Uterine smooth muscle cell (primary cell): ENCODE results near the gene ZNF844. TPM values are rescaled to one million over a fixed set of nuclear protein-coding genes. Genes with fewer than 3 reads are reported as not detected.

Source experiments
- total RNA-seq: library from RNA; depleted of rRNA; stranded (reverse); fragments of >200 nt; gene quantifications from 2 replicates; pipeline ENCODE4 v1.2.3, GENCODE V29; 2014

The ZNF844 gene
- total RNA-seq = 6.3 and 13.2 TPM in 2 replicates

GRCh38 chr19:12064590-12065538, at the start of gene ZNF844:
ZNF844 (plus strand) TSS chr19:12064731; CDS start chr19:12064874, 143 bp downstream.

GRCh38 chr19:12035220-12036172, 29.0 kb upstream of the ZNF844 start, which contains the start of gene ZNF433:
ZNF433 (minus strand) TSS chr19:12035679; CDS start chr19:12035539, 140 bp downstream.

GRCh38 chr19:12052497-12053169, 11.9 kb upstream of the ZNF844 start, which contains the start of gene ZNF878:
ZNF878 (minus strand) TSS chr19:12052961; CDS start chr19:12052801, 160 bp downstream.

Other genes with a start within 250 kb of the ZNF844 start
- gene ZNF439, start 216.0 kb upstream of the ZNF844 start, total RNA-seq = 6.2 and 6.7 TPM in 2 replicates
- gene ZNF69, start 176.9 kb upstream of the ZNF844 start, total RNA-seq = 2.9 and 4.6 TPM in 2 replicates
- 11.3 and 11.5 TPM in 2 replicates for gene ZNF700, start 139.6 kb upstream of the ZNF844 start, total RNA-seq
- gene ZNF763, start 99.7 kb upstream of the ZNF844 start, total RNA-seq = 0.55 and 1.1 TPM in 2 replicates
- gene ZNF433, start 29.1 kb upstream of the ZNF844 start, total RNA-seq = 6.5 and 7.6 TPM in 2 replicates
- 0.33 TPM in 1 of 2 replicates, not detected in the other for gene ZNF878, start 11.8 kb upstream of the ZNF844 start, total RNA-seq
- gene ZNF20, start 75.6 kb downstream of the ZNF844 start, total RNA-seq = 5.2 and 7.4 TPM in 2 replicates
- 11.2 and 14.5 TPM in 2 replicates for gene ZNF625, start 92.0 kb downstream of the ZNF844 start, total RNA-seq
- 6.2 and 7.0 TPM in 2 replicates for gene ZNF136, start 98.4 kb downstream of the ZNF844 start, total RNA-seq
- 9.8 and 11.7 TPM in 2 replicates for gene ZNF44, start 230.2 kb downstream of the ZNF844 start, total RNA-seq